Calu3 (cell line): ENCODE measurements around the gene ELAC1. TPM values are rescaled to one million over a fixed set of nuclear protein-coding genes. Genes with fewer than 3 reads are reported as not detected.

ENCODE experiments used
- Bru-seq: library from RNA; stranded (reverse); fragments of 400-500 nt; gene quantifications from one replicate; lab custom pipeline; 2021; lab: Mats Ljungman, UMichigan
- BruChase-seq, 2 experiments: library from RNA; stranded (reverse); fragments of 400-500 nt; gene quantifications; one replicate each; lab custom pipeline; 2021; lab: Mats Ljungman, UMichigan
- BruUV-seq: library from RNA; stranded (reverse); fragments of 400-500 nt; replicated peaks from 2 replicates; lab custom pipeline; 2021; lab: Mats Ljungman, UMichigan
- CTCF ChIA-PET: fragments of 300-600 bp; sonication (Branson Sonifier 250); formaldehyde crosslinking; loops from one replicate; lab custom pipeline; 2022; ENCODE audit warnings: antibody characterized with exemption; lab: Charles Lee
- DNase-seq: peaks from one replicate; pipeline ENCODE4 v3.0.0; 2022
- H3K27ac Mint-ChIP-seq: one replicate; pipeline ENCODE4 v1.8.0; 2022; ENCODE audit warnings: mixed read lengths; ENCODE audit not compliant: unreplicated experiment
- H3K27me3 Mint-ChIP-seq: one replicate; pipeline ENCODE4 v1.8.0; 2022; ENCODE audit warnings: mixed read lengths; ENCODE audit not compliant: unreplicated experiment
- H3K36me3 Mint-ChIP-seq: one replicate; pipeline ENCODE4 v1.8.0; 2022; ENCODE audit warnings: mild to moderate bottlenecking, moderate library complexity, mixed read lengths; ENCODE audit not compliant: insufficient read depth, unreplicated experiment
- H3K4me1 Mint-ChIP-seq: one replicate; pipeline ENCODE4 v1.8.0; 2022; ENCODE audit warnings: mild to moderate bottlenecking, low read depth, mixed read lengths; ENCODE audit not compliant: unreplicated experiment
- H3K4me3 Mint-ChIP-seq: one replicate; pipeline ENCODE4 v1.8.0; 2022; ENCODE audit warnings: mild to moderate bottlenecking, low read depth, moderate library complexity, mixed read lengths; ENCODE audit not compliant: unreplicated experiment
- H3K9me3 Mint-ChIP-seq: one replicate; pipeline ENCODE4 v1.8.0; 2022; ENCODE audit warnings: low read depth, mixed read lengths; ENCODE audit not compliant: unreplicated experiment
- CTCF ChIP-seq: fragments of 200-600 bp; IDR thresholded peaks from one replicate; pipeline ENCODE4 v1.8.0; 2022; ENCODE audit warnings: antibody characterized with exemption; ENCODE audit not compliant: unreplicated experiment
- intact Hi-C: fragments of 100-400 bp; cut with micrococcal nuclease; formaldehyde crosslinking; loops from one replicate; pipeline ENCODE4 v1.10.0; 2022; ENCODE audit not compliant: unreplicated experiment
- long read RNA-seq: library from polyadenylated mRNA; stranded (forward); transcript quantifications from one replicate; pipeline ENCODE4 v2.0.0, GENCODE V29; 2022
- total RNA-seq: library from RNA; stranded (reverse); gene quantifications from 2 replicates; pipeline ENCODE4 v1.2.3, GENCODE V29; 2022

ELAC1 gene
- 11.6 and 12.4 TPM in 2 replicates for total RNA-seq
- percentile 78 among the genes with signal in this experiment for Bru-seq, nascent RNA
- percentile 65 among the genes with signal in this experiment for BruChase-seq, experiment 1, labeled RNA remaining after a 6-hour chase
- BruChase-seq, experiment 2, labeled RNA remaining after a 2-hour chase = percentile 85 among the genes with signal in this experiment
- long read RNA-seq, transcript ELAC1-201 (4 exons, 2,235 nt) = major isoform, 11 of 15 reads
- long read RNA-seq, partial matches to known transcripts = 0 of 15 reads
- long read RNA-seq, other reads (novel, unspliced or antisense) = 0 of 15 reads

DNA sequence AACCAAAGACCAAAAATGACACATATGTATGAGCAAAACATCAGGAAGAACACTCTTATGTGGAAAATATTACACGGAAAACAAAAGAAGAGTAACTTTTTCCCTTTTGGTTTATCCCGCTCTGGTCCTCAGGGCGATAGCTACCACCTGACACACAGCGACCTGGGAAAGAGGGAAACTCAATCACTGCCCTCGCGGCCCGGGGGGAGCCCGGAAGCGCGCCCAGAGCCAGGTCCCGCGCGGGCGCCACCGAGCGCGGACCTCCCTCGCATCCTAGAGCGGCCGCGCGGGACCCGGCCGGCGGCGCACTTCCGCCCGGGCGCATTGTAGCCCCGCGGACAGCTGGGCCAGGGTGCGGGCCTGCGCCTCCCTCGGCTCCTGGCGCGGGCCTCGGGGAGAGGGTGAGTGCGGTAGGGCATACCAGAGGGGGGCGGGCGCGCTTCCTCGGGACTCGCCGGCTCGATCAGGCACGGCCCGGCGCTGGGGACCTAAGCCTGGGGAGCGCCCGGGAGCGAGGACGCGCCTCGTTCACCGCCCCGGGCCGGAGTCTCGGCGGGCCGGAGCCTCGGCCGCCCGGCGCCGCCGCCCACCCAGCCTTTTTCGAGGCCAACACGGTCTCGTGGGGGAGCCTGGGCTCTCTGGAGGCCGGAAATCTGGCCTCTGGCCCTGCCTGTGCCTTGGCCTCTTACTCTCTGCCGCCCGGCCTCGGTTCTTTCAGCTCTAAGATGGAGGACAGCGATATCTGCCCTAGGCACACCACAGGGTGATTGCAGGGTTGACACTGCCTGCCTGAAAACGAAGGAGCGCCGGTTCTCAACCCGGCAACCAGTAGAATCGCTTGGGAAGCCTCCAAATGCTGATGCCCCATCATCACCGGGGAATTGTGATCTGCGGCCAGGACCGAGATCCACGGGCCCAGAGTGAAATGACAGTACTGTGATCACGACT is at the start of gene ELAC1:
Gene ELAC1 (plus strand): TSS at position 327 of the 948 bp plus-strand sequence. CDS start 6,365 bp downstream, outside the sequence.
- Mint-ChIP-seq H3K4me3 (peak within 1 kb of the TSS; percentile 56), H3K27ac (peak within 1 kb of the TSS; percentile 91), H3K4me1 (peaks cover 29% of the 10 kb centered on the region), H3K27me3 (no peaks in the 10 kb centered on the region), H3K36me3 (peaks cover 19% of the 10 kb centered on the region), H3K9me3 (peaks cover 8% of the 10 kb centered on the region)
- DNase-seq = peak; percentile 78
- intact Hi-C loops = no loop called here
- CTCF ChIA-PET = interaction anchor here (0.7 kb wide), 2 partner anchors 97 to 131 kb away, joined by 4 to 7 read pairs; no protein-coding TSS in a partner anchor
- no peak for TF ChIP-seq CTCF
- BruUV-seq = no TSS peak

DNA sequence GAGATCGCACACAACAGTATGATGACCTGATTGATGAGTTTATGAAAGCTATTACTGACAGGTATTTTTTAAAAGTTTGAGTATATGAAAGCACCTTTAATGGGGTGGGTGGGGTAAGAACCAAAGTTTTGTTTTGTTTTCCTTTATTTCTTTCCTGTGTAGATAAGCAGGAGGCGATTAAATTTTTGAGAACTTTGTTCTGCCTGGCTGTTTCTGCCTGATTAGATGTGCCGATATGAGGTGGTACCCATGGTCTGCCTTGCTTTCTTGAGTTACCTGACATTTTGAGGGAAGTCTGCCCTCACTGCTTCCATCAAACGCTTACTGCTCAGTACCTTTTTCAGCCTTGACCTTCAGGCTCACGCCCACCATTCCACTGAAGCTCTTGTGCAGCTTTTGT is 49.7 kb upstream of the ELAC1 start:
- Mint-ChIP-seq H3K27ac (no peak overlapping the region), H3K4me3 (no peak overlapping the region), H3K36me3 (no peaks in the 10 kb centered on the region), H3K27me3 (no peaks in the 10 kb centered on the region), H3K4me1 (no peaks in the 10 kb centered on the region), H3K9me3 (no peaks in the 10 kb centered on the region)
- CTCF ChIA-PET = no interaction called here
- TF ChIP-seq CTCF = no peak
- intact Hi-C loops = no loop called here
- DNase-seq = no peak
- no TSS peak for BruUV-seq

DNA sequence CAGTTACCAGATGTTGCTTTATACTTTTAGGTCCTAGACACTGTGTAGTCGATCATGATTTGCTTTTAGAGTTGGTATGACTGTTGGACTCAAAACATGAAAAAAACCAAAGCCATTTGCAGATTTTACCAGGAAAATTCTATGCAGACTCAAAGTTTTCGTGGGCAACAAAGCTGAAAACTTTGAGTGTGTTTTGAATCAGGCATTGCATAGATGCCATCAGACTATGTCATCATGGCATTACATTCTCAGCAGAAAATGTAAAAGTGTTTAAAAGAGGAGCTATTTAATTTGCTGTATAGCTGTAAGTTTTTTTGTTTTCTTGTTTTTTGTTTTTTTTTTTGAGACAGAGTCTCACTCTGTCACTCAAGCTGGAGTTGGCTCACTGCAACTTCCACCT is 43.5 kb upstream of the ELAC1 start:
- H3K4me1 Mint-ChIP-seq = no peaks in the 10 kb centered on the region
- no peak for TF ChIP-seq CTCF
- no TSS peak for BruUV-seq
- no peak for DNase-seq
- H3K27ac Mint-ChIP-seq = no peak overlapping the region
- no peak overlapping the region for H3K4me3 Mint-ChIP-seq
- intact Hi-C loops = no loop called here
- no peaks in the 10 kb centered on the region for H3K27me3 Mint-ChIP-seq
- H3K36me3 Mint-ChIP-seq = no peaks in the 10 kb centered on the region
- H3K9me3 Mint-ChIP-seq = no peaks in the 10 kb centered on the region
- CTCF ChIA-PET = no interaction called here

DNA sequence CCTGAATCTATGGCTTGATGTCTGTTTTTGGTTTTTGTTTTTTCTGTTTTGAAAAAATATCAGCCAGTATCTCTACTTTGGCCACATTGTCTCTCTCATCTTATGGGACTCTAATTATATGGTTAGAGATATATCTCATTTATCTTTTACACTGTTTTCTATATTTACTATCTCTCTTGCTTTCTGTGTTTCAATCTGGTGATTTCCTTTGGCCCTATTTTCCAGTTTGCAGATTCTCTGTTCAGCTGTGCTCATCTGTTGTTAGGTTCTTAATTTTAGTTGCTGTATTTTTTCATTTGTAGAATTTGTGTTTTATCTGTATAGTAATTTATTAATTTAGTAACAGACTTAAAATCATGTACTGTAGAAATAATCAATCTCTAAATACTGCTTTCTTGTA is 41.3 kb upstream of the ELAC1 start:
- no TSS peak for BruUV-seq
- no peak overlapping the region for H3K27ac Mint-ChIP-seq
- H3K9me3 Mint-ChIP-seq = no peaks in the 10 kb centered on the region
- intact Hi-C loops = no loop called here
- CTCF ChIA-PET = no interaction called here
- H3K4me3 Mint-ChIP-seq = no peak overlapping the region
- H3K4me1 Mint-ChIP-seq = no peaks in the 10 kb centered on the region
- H3K36me3 Mint-ChIP-seq = no peaks in the 10 kb centered on the region
- no peak for TF ChIP-seq CTCF
- H3K27me3 Mint-ChIP-seq = no peaks in the 10 kb centered on the region
- DNase-seq = no peak
